Skeletal muscle satellite cell (primary cell): ENCODE results near the gene HDAC3.

ENCODE experiments used
- H3K27me3 ChIP-seq: 2 replicates; pipeline ENCODE4 v1.7.0; 2013; ENCODE audit warnings: low read length; ENCODE audit not compliant: control insufficient read depth, insufficient read depth
- H3K36me3 ChIP-seq: 2 replicates; pipeline ENCODE4 v1.7.0; 2013; ENCODE audit warnings: mild to moderate bottlenecking, control low read depth, low read length; ENCODE audit not compliant: insufficient read depth
- H3K4me1 ChIP-seq: 2 replicates; pipeline ENCODE4 v1.7.0; 2013; ENCODE audit warnings: low read length; ENCODE audit not compliant: control insufficient read depth, insufficient read depth
- H3K4me2 ChIP-seq: 2 replicates; pipeline ENCODE4 v1.7.0; 2013; ENCODE audit warnings: mild to moderate bottlenecking, low read length
- H3K4me3 ChIP-seq: 2 replicates; pipeline ENCODE4 v1.7.0; 2013; ENCODE audit warnings: low read length
- H3K9ac ChIP-seq: 2 replicates; pipeline ENCODE4 v1.7.0; 2013; ENCODE audit warnings: mild to moderate bottlenecking, low read depth, low read length, moderate library complexity
- H3K9me3 ChIP-seq: replicated peaks from 2 replicates; pipeline ENCODE4 v1.7.0; 2013; ENCODE audit warnings: mild to moderate bottlenecking, control low read depth, low read length

The HDAC3 gene

DNA sequence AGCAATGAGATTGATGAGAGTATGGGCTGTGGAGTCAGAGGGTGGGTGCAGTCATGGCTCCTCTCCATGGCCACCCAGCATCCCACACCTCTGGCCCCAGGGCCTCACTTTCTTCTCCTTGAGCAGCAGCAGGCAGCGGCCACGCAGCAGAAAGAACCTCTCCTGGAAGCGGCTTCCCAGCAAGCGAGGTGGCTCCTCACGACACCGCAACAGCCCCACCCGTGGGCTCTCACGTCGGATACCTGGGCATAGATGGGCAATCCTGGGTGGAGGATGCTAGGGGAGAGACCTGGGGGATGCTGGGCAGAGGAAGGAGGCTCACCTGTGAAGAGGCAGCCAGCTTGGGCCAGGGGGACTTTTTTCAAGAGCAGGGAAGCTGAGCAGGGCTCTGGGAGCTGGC is 19.7 kb upstream of the HDAC3 start:
- Histone ChIP-seq H3K36me3 (no peaks in the 10 kb centered on the region), H3K27me3 (no peaks in the 10 kb centered on the region), H3K4me1 (peaks cover 25% of the 10 kb centered on the region), H3K4me2 (no peak overlapping the region), H3K9ac (no peak overlapping the region), H3K9me3 (no peaks in the 10 kb centered on the region), H3K4me3 (no peak overlapping the region)

DNA sequence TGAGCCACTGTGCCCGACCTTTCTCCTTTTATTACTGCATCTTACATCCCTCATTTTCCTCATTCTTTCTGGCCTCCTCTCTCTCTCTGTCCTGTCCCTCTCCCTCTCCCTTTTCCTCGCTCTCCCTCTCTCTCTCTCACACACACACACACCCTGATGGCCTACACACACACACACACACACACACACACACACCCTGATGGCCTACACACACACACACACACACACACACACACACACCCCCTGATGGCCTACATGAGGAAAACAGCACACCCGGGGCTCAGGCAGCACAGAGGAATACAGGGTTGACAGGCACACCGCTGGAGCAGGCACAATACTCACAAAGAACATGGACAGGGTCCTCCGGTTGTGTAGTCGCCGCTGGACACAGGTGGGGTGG is 18.4 kb upstream of the HDAC3 start:
- Histone ChIP-seq H3K36me3 (no peaks in the 10 kb centered on the region), H3K4me3 (no peak overlapping the region)

GRCh38 chr5:141654298-141654697 is 17.6 kb upstream of the HDAC3 start:
- Histone ChIP-seq H3K27me3 (no peaks in the 10 kb centered on the region), H3K9ac (peak overlapping the region; percentile 39), H3K4me3 (no peak overlapping the region), H3K4me2 (peak overlapping the region; percentile 21), H3K9me3 (no peaks in the 10 kb centered on the region), H3K36me3 (no peaks in the 10 kb centered on the region), H3K4me1 (peaks cover 31% of the 10 kb centered on the region)

More for the DNA sequence above, 18.4 kb upstream of the HDAC3 start:
- no peak overlapping the region for H3K4me2 ChIP-seq
- peaks cover 31% of the 10 kb centered on the region for H3K4me1 ChIP-seq
- no peaks in the 10 kb centered on the region for H3K27me3 ChIP-seq
- no peak overlapping the region for H3K9ac ChIP-seq
- no peaks in the 10 kb centered on the region for H3K9me3 ChIP-seq

- peaks cover 19% of the 10 kb centered on the region for H3K4me1 ChIP-seq
- H3K36me3 ChIP-seq: peaks cover 19% of the 10 kb centered on the region
- H3K4me2 ChIP-seq: peak overlapping the region; percentile 90
- no peaks in the 10 kb centered on the region for H3K9me3 ChIP-seq
- H3K4me3 ChIP-seq: peak overlapping the region; percentile 87
- peak overlapping the region; percentile 84 for H3K9ac ChIP-seq
- H3K27me3 ChIP-seq: no peaks in the 10 kb centered on the region
These were observed 15.1 kb upstream of the HDAC3 start for GRCh38 chr5:141651728-141652105.

- Histone ChIP-seq H3K4me2 (peak within 1 kb of the TSS; percentile 90), H3K9me3 (no peaks in the 10 kb centered on the region), H3K36me3 (peaks cover 22% of the 10 kb centered on the region), H3K4me1 (peaks cover 19% of the 10 kb centered on the region), H3K9ac (peak within 1 kb of the TSS; percentile 84), H3K27me3 (no peaks in the 10 kb centered on the region), H3K4me3 (peak within 1 kb of the TSS; percentile 87)
These were observed 14.4 kb upstream of the HDAC3 start, which contains the start of gene FCHSD1 for GRCh38 chr5:141650851-141651727. Gene FCHSD1, minus strand, starts transcription at chr5:141651418. Its CDS starts 50 bp downstream, at chr5:141651368.

GRCh38 chr5:141649972-141650371 is 13.3 kb upstream of the HDAC3 start:
- H3K9me3 ChIP-seq: no peaks in the 10 kb centered on the region
- no peaks in the 10 kb centered on the region for H3K27me3 ChIP-seq
- peaks cover 25% of the 10 kb centered on the region for H3K36me3 ChIP-seq
- no peak overlapping the region for H3K4me3 ChIP-seq
- H3K4me2 ChIP-seq: peak overlapping the region; percentile 90
- H3K4me1 ChIP-seq: peaks cover 19% of the 10 kb centered on the region
- no peak overlapping the region for H3K9ac ChIP-seq

- H3K4me3 ChIP-seq: no peak overlapping the region
These were observed 12.5 kb upstream of the HDAC3 start for GRCh38 chr5:141649056-141649688.

DNA sequence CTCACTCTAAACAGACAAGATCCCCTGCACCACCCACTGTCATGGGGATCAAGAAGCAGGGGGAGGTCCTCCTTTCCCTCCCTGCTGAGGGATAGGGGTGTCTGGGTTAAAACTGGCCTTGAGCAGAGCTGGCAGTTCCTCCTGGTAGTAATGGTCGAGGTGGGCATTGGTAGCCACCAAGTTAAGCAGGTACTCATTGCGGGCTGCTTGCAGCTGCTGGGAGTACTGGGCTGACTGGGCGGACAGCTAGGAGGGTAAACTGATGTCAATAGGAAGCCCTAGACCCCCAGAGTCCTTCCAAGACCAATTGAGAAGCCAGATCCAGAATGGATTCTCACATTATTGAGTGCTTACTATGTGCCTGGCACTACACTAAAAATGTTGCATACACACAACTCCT is 11.2 kb upstream of the HDAC3 start:
- Histone ChIP-seq H3K4me3 (no peak overlapping the region), H3K9me3 (no peaks in the 10 kb centered on the region), H3K4me1 (peaks cover 9% of the 10 kb centered on the region), H3K27me3 (no peaks in the 10 kb centered on the region), H3K36me3 (peaks cover 43% of the 10 kb centered on the region), H3K9ac (no peak overlapping the region), H3K4me2 (no peak overlapping the region)

More at GRCh38 chr5:141649056-141649688, 12.5 kb upstream of the HDAC3 start:
- H3K27me3 ChIP-seq: no peaks in the 10 kb centered on the region
- H3K4me2 ChIP-seq: no peak overlapping the region
- peaks cover 33% of the 10 kb centered on the region for H3K36me3 ChIP-seq
- H3K9me3 ChIP-seq: no peaks in the 10 kb centered on the region
- peaks cover 13% of the 10 kb centered on the region for H3K4me1 ChIP-seq
- no peak overlapping the region for H3K9ac ChIP-seq

DNA sequence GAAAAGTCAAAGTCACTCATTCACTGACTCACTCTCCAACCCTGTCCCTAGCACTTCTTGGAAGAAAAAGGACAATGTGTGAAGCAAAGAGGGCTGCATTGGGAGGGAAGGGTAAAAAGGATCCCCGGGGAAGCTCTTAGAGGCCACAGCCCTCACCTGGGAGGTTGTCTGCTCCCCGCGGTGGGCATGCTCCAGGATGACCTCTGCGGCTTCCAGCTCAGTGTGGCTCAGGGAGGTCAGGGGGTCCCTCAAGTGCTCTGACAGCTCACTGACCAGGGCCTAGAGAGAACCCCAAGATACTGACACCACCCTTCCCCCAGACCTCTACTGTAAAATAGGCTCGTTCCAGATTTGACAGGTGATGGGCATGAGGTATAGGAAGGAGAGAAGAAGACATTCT is 10.6 kb upstream of the HDAC3 start:
- Histone ChIP-seq H3K27me3 (no peaks in the 10 kb centered on the region), H3K9ac (no peak overlapping the region), H3K36me3 (peaks cover 48% of the 10 kb centered on the region), H3K4me3 (no peak overlapping the region), H3K9me3 (no peaks in the 10 kb centered on the region), H3K4me2 (no peak overlapping the region), H3K4me1 (peaks cover 9% of the 10 kb centered on the region)

- no peaks in the 10 kb centered on the region for H3K9me3 ChIP-seq
- no peak overlapping the region for H3K9ac ChIP-seq
- no peaks in the 10 kb centered on the region for H3K27me3 ChIP-seq
- no peak overlapping the region for H3K4me2 ChIP-seq
- peaks cover 55% of the 10 kb centered on the region for H3K36me3 ChIP-seq
- H3K4me1 ChIP-seq: peaks cover 16% of the 10 kb centered on the region
- no peak overlapping the region for H3K4me3 ChIP-seq
These were observed 9.4 kb upstream of the HDAC3 start for GRCh38 chr5:141646026-141646425.

DNA sequence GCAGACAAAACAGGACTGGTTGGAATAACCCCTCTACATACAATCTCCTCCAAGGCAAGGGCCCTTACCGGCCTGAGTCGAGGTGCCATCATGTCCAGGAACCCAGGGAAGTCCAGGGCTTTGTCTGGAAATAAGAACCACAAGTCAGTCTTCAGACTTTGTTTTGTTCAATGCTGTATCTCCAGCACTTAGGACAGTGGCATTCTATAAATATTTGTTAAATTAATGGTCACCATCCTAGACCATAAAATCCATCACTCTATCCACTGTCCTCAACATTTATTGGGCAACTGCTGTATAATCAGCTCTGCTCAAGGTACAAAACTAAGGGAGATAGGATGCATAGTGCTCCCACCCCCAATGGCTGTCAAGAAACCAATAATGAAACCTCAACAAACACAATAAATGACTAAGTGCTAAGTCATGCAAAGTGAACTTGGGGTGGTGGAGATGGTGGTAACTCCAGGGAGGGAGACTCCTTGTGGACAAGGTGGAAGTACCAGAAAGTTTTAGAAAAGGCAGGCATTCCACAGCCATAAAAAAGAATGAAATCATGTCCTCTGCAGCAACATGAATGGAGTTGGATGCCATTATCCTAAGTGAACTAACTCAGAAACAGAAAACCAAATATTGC is 5.1 kb upstream of the HDAC3 start:
- peaks cover 39% of the 10 kb centered on the region for H3K36me3 ChIP-seq
- peaks cover 19% of the 10 kb centered on the region for H3K4me1 ChIP-seq
- H3K9ac ChIP-seq: no peak overlapping the region
- H3K4me3 ChIP-seq: no peak overlapping the region
- H3K27me3 ChIP-seq: no peaks in the 10 kb centered on the region
- no peak overlapping the region for H3K4me2 ChIP-seq
- no peaks in the 10 kb centered on the region for H3K9me3 ChIP-seq
